HG03520 (cell line): ENCODE measurements around the gene MICAL3.
"Not testable (repeated sequence)": the region's sequence is repeated elsewhere in the genome, so short reads cannot be mapped to it uniquely, and the experiment has no call there.

Source experiments
- ATAC-seq: cut with Tn5 transposase; IDR thresholded peaks from one replicate; pipeline ENCODE4 v1.9.1; 2021; ENCODE audit warnings: mild to moderate bottlenecking, moderate library complexity; ENCODE audit not compliant: unreplicated experiment

MICAL3 gene

GRCh38 chr22:18034076-18034475 is 9.7 kb upstream of the MICAL3 start:
- no peak for ATAC-seq

GRCh38 chr22:18033204-18033998 is 9.0 kb upstream of the MICAL3 start:
- ATAC-seq, result no peak

DNA sequence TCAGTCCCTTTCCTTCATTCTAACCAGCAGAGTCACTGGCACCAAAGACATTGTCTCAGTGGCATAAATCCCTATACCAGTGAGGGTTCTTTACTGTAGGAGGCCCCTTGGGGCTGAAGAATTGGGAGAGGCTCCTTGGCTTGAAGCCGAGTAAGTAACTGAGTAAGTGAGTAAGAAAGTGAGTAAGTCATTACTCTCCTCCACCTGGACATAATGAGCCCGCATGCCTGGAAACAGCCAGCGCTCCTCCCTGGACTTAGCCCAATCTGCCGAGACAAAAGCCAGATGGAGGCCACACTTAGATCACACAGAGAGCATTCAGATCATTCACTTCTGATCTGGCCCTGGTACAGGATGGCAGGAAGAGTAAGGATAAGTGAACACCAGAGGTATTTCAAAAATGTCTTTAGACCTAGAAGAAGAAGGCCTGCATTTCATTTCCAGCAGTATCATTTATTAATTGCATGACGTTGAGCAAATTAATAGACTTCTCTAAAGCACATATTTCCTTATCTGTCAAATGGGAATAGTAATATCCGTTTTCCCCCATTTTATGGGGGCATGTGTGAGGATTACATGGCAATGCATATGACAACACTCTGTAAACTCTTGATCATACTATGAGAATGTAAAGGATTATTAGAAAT is 8.2 kb upstream of the MICAL3 start:
- ATAC-seq, result no peak

DNA sequence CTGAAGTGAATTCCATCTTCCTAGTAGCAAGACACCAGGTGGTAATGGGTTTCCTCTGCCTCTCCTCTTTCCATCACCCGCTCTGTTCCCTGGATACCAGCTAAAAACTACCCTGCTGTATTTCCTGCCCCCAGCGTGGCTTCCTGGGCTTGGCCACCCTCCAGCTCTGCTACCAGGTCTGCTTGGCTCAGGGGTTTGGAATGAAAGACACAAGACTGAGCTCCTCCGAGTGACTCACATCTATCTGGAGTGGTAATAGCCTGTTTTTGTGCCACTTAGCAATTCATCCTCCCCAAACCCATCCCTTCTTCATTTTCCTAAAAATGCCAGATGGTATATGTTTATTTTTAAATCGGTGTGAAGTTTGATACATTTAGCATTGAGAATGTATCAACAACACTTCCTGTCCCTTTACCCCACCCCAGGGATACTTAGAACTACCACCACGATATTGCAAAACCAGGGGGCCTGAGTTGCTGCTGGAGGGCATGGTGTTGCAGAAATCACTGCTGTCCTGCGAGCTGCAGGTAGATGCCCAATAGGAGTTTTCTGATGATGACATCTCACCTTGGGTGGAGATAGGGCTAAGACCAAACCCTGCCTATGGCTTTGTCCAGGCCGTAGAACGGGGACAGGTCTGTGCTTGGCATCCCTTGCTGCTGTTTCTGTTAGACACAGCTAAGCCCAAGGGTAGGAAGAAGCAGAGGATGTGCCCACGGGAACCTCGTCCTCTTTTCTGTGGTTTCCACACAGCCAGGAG is 7.5 kb upstream of the MICAL3 start:
- no peak for ATAC-seq

DNA sequence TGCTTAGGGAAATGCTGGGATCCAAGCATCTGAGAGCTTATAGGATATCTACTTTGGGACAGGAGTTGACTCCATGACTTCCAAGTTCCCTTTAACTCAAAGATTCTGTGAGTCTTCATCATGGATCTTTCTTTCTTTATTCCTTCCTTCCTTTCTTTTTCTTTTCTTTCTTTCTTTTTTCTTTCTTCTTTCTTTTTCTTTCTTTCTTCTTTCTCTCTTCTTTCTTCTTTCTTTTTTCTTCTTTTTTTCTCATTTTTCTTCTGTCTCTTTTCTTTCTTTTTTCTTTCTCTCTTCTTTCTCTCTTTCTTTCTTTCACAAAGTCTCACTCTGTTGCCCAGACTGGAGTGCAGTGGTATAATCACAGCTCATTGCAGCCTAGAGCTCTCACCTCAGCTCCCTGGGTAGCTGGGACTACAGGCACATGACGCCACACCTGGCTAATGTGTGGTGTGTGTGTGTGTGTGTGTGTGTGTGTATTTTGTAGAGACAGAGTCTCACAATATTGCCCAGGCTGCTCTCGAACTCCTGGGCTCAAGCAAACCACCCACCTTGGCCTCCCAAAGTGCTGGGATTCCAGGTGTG is 5.4 kb upstream of the MICAL3 start:
- ATAC-seq, result no peak

- peak; percentile 56 for ATAC-seq
These were observed 4.6 kb upstream of the MICAL3 start for GRCh38 chr22:18028817-18029527.

- ATAC-seq, result not testable (repeated sequence)
These were observed 1.5 kb upstream of the MICAL3 start for GRCh38 chr22:18025898-18026297.

- no peak for ATAC-seq
These were observed 777 bp upstream of the MICAL3 start for GRCh38 chr22:18024956-18025720.

GRCh38 chr22:18023509-18024275 is 669 bp downstream of the MICAL3 start:
- ATAC-seq, result no peak

- ATAC-seq, result no peak
These were observed 1.5 kb downstream of the MICAL3 start for GRCh38 chr22:18022876-18023275.

DNA sequence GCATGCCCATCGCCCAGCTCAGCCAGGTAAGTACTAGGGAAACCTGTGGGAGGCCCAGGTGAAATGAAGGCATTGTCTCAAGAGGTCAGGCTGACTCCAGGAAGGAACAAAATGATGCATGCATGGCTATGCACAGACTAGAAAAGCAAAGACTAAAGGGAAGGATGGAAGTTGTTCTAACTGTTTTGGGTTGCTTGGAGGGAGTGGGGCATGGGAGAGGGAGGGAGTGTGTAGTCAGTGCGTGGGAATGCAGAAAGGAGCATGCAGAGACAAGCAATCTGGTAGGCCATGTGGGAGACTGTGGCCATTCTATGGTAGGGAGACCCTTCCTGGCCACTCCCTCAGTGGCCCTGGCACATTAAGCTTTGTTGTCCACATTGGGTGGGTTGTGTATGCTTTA is 2.9 kb downstream of the MICAL3 start:
- ATAC-seq, result no peak

DNA sequence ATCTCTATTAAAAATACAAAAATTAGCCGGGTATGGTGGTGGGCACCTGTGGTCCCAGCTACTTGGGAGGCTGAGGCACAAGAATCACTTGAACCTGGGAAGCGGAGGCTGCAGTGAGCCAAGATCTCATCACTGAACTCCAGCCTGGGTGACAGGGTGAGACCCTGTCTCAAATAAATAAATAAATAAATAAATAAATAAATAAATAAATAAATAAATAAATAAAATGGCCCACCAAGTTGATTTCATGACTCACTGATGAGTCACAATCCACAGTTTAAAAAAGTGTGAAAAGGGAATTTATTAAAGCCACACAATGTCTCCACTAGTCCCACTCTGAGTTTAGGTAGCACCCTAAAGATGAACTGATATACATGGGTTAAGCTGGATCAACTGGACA is 3.6 kb downstream of the MICAL3 start:
- not testable (repeated sequence) for ATAC-seq

- ATAC-seq, result no peak
These were observed 10.4 kb downstream of the MICAL3 start for GRCh38 chr22:18013947-18014346.

DNA sequence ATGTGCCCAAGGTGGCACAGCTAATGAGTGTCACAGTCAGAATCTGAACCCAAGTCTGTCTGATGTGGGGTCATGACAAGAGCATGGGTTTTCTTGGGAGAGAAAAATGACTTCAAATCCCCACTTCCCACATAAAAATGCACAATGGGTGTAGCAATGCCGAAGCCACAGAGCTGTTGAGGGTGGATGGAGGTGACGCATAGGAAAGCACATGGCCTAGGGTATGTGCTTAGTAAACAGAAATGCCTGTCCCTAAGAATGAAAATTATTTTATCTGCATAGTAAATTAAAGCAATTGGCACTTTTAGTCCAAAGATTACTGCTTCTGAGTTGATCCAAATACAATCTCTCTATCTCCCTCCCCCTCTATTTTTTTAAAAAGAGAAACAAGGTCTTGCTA is 10.9 kb downstream of the MICAL3 start:
- no peak for ATAC-seq

DNA sequence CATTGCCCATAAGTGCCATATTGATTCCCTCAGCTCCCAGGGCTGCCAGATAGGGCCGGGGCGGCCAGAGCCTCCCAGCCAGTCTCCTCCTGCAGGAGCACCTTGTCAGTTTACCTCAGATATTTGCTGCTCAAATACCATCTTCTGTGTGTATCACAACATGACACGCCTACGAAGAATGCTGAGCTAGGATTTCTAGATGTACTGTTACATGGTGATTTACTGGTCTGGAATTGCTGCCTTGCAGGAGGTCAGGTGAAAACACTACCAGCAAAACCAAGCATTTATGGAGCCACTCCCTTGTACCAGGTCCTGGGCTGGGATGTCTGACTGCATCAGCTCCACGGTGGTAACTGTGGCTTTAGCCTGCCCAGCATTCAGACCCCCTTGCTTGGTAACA is 11.8 kb downstream of the MICAL3 start:
- no peak for ATAC-seq

GRCh38 chr22:18010266-18010665 is 14.1 kb downstream of the MICAL3 start:
- no peak for ATAC-seq

GRCh38 chr22:18008136-18008535 is 16.2 kb downstream of the MICAL3 start:
- no peak for ATAC-seq

DNA sequence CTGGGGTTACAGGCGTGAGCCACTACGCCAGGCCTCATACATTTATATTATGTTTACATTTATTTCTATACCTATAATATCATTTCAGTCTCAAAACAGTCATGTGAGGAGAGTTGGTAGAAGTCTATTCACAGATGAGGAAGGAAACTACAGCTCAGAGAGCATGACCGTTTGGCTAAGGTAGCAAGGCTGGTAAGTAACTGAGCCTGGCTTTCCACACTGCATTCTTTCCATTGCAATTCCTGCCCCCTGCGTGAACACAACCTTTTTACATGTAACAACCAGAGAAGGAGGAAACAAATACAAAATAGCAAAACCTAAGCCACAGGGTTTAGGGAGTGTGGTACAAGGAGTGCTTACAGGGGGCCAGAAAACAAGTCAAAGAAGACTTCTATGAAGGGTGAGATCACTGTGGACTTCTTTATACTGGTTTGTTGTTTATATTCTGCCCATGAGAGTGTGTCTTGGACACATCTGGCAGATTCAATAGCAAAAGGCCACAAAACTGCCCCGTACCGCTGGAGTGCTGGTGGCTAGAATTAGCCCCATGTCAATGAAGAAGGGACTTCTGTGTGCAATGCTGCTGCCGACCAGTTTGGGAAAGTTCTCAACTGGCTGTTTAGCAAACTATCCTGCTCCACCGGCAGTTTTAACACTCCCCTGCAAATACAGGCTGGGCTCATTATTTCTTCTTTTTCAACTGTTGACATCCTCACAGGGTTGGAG is 19.0 kb downstream of the MICAL3 start:
- no peak for ATAC-seq

- not testable (repeated sequence) for ATAC-seq
These were observed 22.5 kb downstream of the MICAL3 start for GRCh38 chr22:18001894-18002315.
